WI38 (cell line): ENCODE results near the gene USP33.
"Not testable (repeated sequence)": the region's sequence is repeated elsewhere in the genome, so short reads cannot be mapped to it uniquely, and the experiment has no call there.

ENCODE experiments used
- H3K4me3 ChIP-seq: 2 replicates; pipeline ENCODE4 v1.5.1; 2011; ENCODE audit warnings: low read depth, mild to moderate bottlenecking, control low read depth, low read length
- CTCF ChIP-seq: IDR thresholded peaks from 2 replicates; pipeline ENCODE4 v1.5.1; 2012; ENCODE audit warnings: low read depth, mild to moderate bottlenecking, control low read depth, low read length

USP33 gene

GRCh38 chr1:77725706-77726105 is 33.9 kb downstream of the USP33 start:
- no peak for TF ChIP-seq CTCF
- H3K4me3 ChIP-seq, result no peak overlapping the region

- no peak for TF ChIP-seq CTCF
- no peak overlapping the region for H3K4me3 ChIP-seq
Observed at GRCh38 chr1:77718181-77718580, 41.5 kb downstream of the USP33 start.

GRCh38 chr1:77716065-77716464 is 43.6 kb downstream of the USP33 start:
- H3K4me3 ChIP-seq, result no peak overlapping the region
- no peak for TF ChIP-seq CTCF

GRCh38 chr1:77709727-77710126 is 49.9 kb downstream of the USP33 start:
- no peak for TF ChIP-seq CTCF
- no peak overlapping the region for H3K4me3 ChIP-seq

GRCh38 chr1:77706321-77706720 is 53.3 kb downstream of the USP33 start:
- no peak for TF ChIP-seq CTCF
- no peak overlapping the region for H3K4me3 ChIP-seq

GRCh38 chr1:77704736-77705135 is 54.9 kb downstream of the USP33 start:
- TF ChIP-seq CTCF, result no peak
- H3K4me3 ChIP-seq, result no peak overlapping the region

- H3K4me3 ChIP-seq, result not testable (repeated sequence)
Observed at GRCh38 chr1:77699673-77700072, 60.0 kb downstream of the USP33 start.

- TF ChIP-seq CTCF, result no peak
- H3K4me3 ChIP-seq, result no peak overlapping the region
Observed at GRCh38 chr1:77697441-77697840, 62.2 kb downstream of the USP33 start.
